Right lobe of liver (tissue), 4 donors: ENCODE results near the gene MUTYH.

ENCODE experiments used
- CTCF ChIP-seq, 4 donors: fragments of 200-600 bp in 3 of 4; fragments of 450-650 bp in 1 of 4; IDR thresholded peaks; one replicate each; pipeline versions ENCODE4 v1.5.1 to v1.8.0; 2016 to 2022; ENCODE audit warnings: antibody characterized with exemption in 4 of 4, mild to moderate bottlenecking in 2 of 4
- POLR2A ChIP-seq: fragments of 450-650 bp; IDR thresholded peaks from one replicate; pipeline ENCODE4 v1.6.1; 2017; ENCODE audit warnings: antibody characterized with exemption, mild to moderate bottlenecking
- donor health status: DM: no; HTN: no; CAD: no.
- donor health status: DM: no; HTN: no; CAD: no.
- donor health status: DM: no; HTN: yes; CAD: no.

GRCh38 chr1:45321444-45321843 lies 18.8 kb downstream of the MUTYH start:
- TF ChIP-seq CTCF (IDR thresholded peaks at IDR 0.05) (no peak), POLR2A (no peak)
